HCT116 (cell line): ENCODE data around the gene THAP3.

Experiments
- CTCF ChIP-seq, 3 experiments: fragments of 200-600 bp in 1 of 3; sonication (generic) in 1 of 3; IDR thresholded peaks in 2 of 3; conservative IDR thresholded peaks in 1 of 3; 2 replicates each; pipeline ENCODE4 v1.5.1; 2012 to 2017; ENCODE audit warnings: low read depth in 2 of 3, low read length in 2 of 3, antibody characterized with exemption in 1 of 3, borderline replicate concordance in 1 of 3, control low read depth in 1 of 3, mild to moderate bottlenecking in 1 of 3, mixed read lengths in 1 of 3, mixed run types in 1 of 3, moderate library complexity in 1 of 3; ENCODE audit not compliant: insufficient read depth in 1 of 3
- MAX ChIP-seq: IDR thresholded peaks from 2 replicates; pipeline ENCODE4 v1.6.1; 2012
- POLR2A ChIP-seq: IDR thresholded peaks from 2 replicates; pipeline ENCODE4 v1.7.0; 2011; ENCODE audit warnings: borderline replicate concordance; ENCODE audit not compliant: insufficient read depth, insufficient read length; ENCODE audit errors: extremely low read depth
- RAD21 ChIP-seq: IDR thresholded peaks from 2 replicates; pipeline ENCODE4 v1.6.1; 2012; ENCODE audit warnings: low read depth, mild to moderate bottlenecking
- SP1 ChIP-seq: IDR thresholded peaks from 2 replicates; pipeline ENCODE4 v1.6.1; 2012; ENCODE audit warnings: low read depth

GRCh38 chr1:6660415-6661049 lies 35.9 kb downstream of the THAP3 start:
- TF ChIP-seq RAD21 = no peak
- TF ChIP-seq MAX = no peak
- TF ChIP-seq CTCF (IDR thresholded peaks at IDR 0.05 in 2 of 3, conservative IDR thresholded peaks at IDR 0.05 in 1 of 3; ENCODE audit: borderline replicate concordance in 1 of 3, insufficient read depth in 1 of 3, low read depth in 2 of 3, low read length in 2 of 3) = no peak
- TF ChIP-seq POLR2A = no peak
- no peak for TF ChIP-seq SP1
